Renal pelvis (tissue), 12 donors: Measurements from ENCODE around the gene COX19. TPM values are rescaled to one million over a fixed set of nuclear protein-coding genes. Genes with fewer than 3 reads are reported as not detected.

ENCODE experiments used
- DNase-seq: peaks from one replicate; pipeline ENCODE4 v3.0.0-alpha.2; 2013
- long read RNA-seq, 16 experiments: transcript quantifications; one replicate each; lab custom pipeline, GENCODE V29; 2026
- polyA plus RNA-seq, 3 donors: library from polyadenylated mRNA; unstranded; fragments of 120-200 nt; gene quantifications; one replicate each; pipeline ENCODE4 v1.2.1, GENCODE V29; 2013; ENCODE audit not compliant: insufficient read length in 3 of 3

Gene COX19, protein sequence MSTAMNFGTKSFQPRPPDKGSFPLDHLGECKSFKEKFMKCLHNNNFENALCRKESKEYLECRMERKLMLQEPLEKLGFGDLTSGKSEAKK
- 10 to 100 TPM; 10.5 to 17.3 (median 16.3) TPM for polyA plus RNA-seq
- long read RNA-seq, donor 1, transcript COX19-201 (3 exons, 3,666 nt) = major isoform, 9 of 12 reads
- long read RNA-seq, donor 1, partial matches to known transcripts = 0 of 12 reads
- long read RNA-seq, donor 1, other reads (novel, unspliced or antisense) = 0 of 12 reads
- long read RNA-seq, donor 2, transcript COX19-201 (3 exons, 3,666 nt) = major isoform, 6 of 7 reads
- long read RNA-seq, donor 2, partial matches to known transcripts = 0 of 7 reads
- long read RNA-seq, donor 2, other reads (novel, unspliced or antisense) = 0 of 7 reads
- long read RNA-seq, donor 3, transcript COX19-201 (3 exons, 3,666 nt) = major isoform, 8 of 9 reads
- long read RNA-seq, donor 3, partial matches to known transcripts = 0 of 9 reads
- long read RNA-seq, donor 3, other reads (novel, unspliced or antisense) = 0 of 9 reads
- long read RNA-seq, donor 4, transcript COX19-201 (3 exons, 3,666 nt) = major isoform, 8 of 12 reads
- long read RNA-seq, donor 4, partial matches to known transcripts = 0 of 12 reads
- long read RNA-seq, donor 4, other reads (novel, unspliced or antisense) = 0 of 12 reads
- long read RNA-seq, donor 5, partial matches to known transcripts = 0 of 4 reads
- long read RNA-seq, donor 5, other reads (novel, unspliced or antisense) = 0 of 4 reads
- long read RNA-seq, donor 6, transcript COX19-201 (3 exons, 3,666 nt) = major isoform, 9 of 11 reads
- long read RNA-seq, donor 6, partial matches to known transcripts = 0 of 11 reads
- long read RNA-seq, donor 6, other reads (novel, unspliced or antisense) = 0 of 11 reads
- long read RNA-seq, donor 7, transcript COX19-201 (3 exons, 3,666 nt) = major isoform, 9 of 12 reads
- long read RNA-seq, donor 7, partial matches to known transcripts = 0 of 12 reads
- long read RNA-seq, donor 7, other reads (novel, unspliced or antisense) = 0 of 12 reads
- long read RNA-seq, donor 8, partial matches to known transcripts = 0 of 3 reads
- long read RNA-seq, donor 8, other reads (novel, unspliced or antisense) = 0 of 3 reads
- long read RNA-seq, donor 9, transcript COX19-203 (2 exons, 714 nt) = major isoform, 5 of 10 reads
- long read RNA-seq, donor 9, transcript COX19-201 (3 exons, 3,666 nt) = major isoform, 5 of 10 reads
- long read RNA-seq, donor 9, partial matches to known transcripts = 0 of 10 reads
- long read RNA-seq, donor 9, other reads (novel, unspliced or antisense) = 0 of 10 reads
- long read RNA-seq, donor 10, transcript COX19-201 (3 exons, 3,666 nt) = major isoform, 11 of 13 reads
- long read RNA-seq, donor 10, partial matches to known transcripts = 0 of 13 reads
- long read RNA-seq, donor 10, other reads (novel, unspliced or antisense) = 0 of 13 reads
- long read RNA-seq, donor 11, transcript COX19-201 (3 exons, 3,666 nt) = major isoform, 6 of 6 reads
- long read RNA-seq, donor 11, partial matches to known transcripts = 0 of 6 reads
- long read RNA-seq, donor 11, other reads (novel, unspliced or antisense) = 0 of 6 reads
- long read RNA-seq, donor 12, transcript COX19-201 (3 exons, 3,666 nt) = major isoform, 12 of 16 reads
- long read RNA-seq, donor 12, partial matches to known transcripts = 0 of 16 reads
- long read RNA-seq, donor 12, other reads (novel, unspliced or antisense) = 0 of 16 reads
- long read RNA-seq, donor 13, transcript COX19-203 (2 exons, 714 nt) = major isoform, 5 of 8 reads
- long read RNA-seq, donor 13, partial matches to known transcripts = 0 of 8 reads
- long read RNA-seq, donor 13, other reads (novel, unspliced or antisense) = 0 of 8 reads
- long read RNA-seq, donor 14, transcript COX19-203 (2 exons, 714 nt) = minor isoform, 6 of 16 reads
- long read RNA-seq, donor 14, transcript COX19-201 (3 exons, 3,666 nt) = major isoform, 10 of 16 reads
- long read RNA-seq, donor 14, partial matches to known transcripts = 0 of 16 reads
- long read RNA-seq, donor 14, other reads (novel, unspliced or antisense) = 0 of 16 reads
- long read RNA-seq, donor 15, transcript COX19-201 (3 exons, 3,666 nt) = major isoform, 12 of 15 reads
- long read RNA-seq, donor 15, partial matches to known transcripts = 0 of 15 reads
- long read RNA-seq, donor 15, other reads (novel, unspliced or antisense) = 0 of 15 reads
- long read RNA-seq, donor 16, transcript COX19-203 (2 exons, 714 nt) = minor isoform, 5 of 16 reads
- long read RNA-seq, donor 16, transcript COX19-201 (3 exons, 3,666 nt) = major isoform, 11 of 16 reads
- long read RNA-seq, donor 16, partial matches to known transcripts = 0 of 16 reads
- long read RNA-seq, donor 16, other reads (novel, unspliced or antisense) = 0 of 16 reads

DNA sequence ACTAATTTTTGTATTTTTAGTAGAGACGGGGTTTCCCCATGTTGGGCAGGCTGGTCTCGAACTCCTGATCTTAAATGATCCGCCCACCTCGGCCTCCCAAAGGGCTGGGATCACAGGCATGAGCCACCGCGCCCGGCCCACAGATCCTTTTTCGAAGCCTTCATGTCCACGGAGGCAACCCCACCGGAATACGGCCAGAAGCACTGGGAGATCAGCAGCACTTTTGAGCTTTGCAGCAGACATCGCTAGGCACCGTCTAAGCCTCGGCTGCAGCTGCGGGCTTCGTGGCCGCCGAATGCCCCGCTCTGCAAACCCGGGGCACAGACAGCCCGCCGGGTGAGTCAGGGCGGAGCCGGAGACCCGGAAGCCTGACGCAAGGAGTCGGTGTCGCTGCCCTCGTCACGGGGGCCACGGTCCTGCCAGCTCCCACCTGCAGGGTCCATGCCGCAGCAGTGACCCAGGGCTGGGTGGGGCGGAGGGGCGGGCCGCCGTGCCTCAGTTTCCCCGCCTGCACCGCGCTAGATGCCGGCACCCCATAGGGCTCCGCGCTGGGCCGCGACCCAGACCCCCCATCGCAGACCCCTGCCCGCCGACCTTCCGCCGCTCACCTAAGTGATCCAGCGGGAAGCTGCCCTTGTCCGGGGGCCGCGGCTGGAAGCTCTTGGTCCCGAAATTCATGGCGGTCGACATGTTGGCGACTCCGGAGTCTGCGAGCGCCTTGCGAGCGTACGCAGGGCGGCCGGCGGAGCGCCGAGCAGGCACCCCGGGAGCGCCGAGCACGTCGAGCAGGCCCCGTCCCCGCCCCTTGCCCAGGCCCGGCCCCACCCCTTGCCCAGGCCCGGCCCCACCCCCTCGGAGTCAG lies at the start of gene COX19:
Gene COX19, minus strand, starts transcription at position 730 of the 862 bp plus-strand sequence. Its CDS starts 40 bp downstream, at position 690.
- peak; percentile 85 for DNase-seq

DNA sequence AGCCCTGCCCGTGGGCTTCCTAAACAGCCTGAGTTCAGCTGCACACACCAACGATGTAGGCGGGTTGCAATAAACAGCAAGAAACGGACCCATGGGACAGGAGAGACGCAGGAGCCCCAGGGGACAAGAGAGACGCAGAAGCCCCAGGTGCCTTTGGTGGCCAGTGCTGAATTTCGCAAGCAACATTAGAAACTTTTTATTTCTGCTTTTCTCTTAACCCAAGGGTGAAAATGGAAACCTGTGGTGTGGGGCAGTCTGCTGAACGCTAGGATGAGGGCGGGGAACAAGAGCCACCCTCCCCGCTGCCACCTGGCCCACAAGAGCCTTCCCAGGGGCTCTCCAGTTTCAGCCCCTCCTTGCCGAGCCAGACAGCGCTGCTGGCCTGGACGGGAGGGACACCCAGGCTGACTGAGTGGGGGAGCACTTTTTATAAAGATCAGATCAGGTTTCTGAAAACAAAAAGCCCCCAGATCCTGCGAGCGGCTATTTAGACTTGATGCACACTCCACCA lies 49.0 kb upstream of the COX19 start:
- DNase-seq = peak; percentile 64

- no peak for DNase-seq
Observed at GRCh38 chr7:1022801-1023465, 47.6 kb upstream of the COX19 start.

DNA sequence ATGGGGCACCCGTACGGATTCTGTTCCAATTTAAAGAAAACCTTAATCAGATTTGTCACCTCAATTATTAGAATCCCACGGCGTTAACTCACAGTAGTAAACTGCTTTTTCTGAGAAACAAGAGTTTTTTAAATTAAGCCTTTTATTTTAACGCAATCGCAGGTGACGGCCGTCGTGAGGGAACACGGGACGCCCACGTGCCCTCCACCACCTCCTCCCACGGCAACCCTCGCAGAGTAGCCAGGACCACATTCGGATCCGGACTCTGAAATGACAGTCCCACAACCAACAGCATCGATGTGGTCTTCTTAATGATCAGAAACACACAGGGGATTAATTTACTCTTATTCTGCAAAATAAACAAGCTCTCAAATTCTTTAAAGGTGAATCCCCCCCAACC lies 47.0 kb upstream of the COX19 start:
- DNase-seq = no peak

DNA sequence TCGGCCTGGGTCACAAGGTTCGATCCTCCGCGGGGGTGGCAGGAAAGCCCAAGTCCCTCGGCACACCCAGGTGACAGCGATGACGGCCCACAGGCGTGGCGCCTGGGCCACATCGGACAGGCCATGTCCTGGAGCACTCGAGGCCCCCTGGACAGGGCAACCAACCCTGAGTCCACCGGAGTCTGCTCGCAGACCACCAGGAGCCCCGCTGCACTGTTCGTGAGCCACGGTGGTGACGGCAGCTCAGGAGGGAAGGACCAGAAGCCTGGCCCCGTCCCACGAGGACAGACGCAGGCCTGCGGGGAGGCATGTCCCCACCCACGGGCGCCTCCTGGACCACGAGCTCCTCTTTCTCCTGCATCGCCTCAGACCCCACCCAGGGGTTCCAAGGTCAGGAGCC lies 46.6 kb upstream of the COX19 start:
- DNase-seq = no peak

GRCh38 chr7:1021366-1021765 lies 46.0 kb upstream of the COX19 start:
- DNase-seq = no peak

GRCh38 chr7:1020849-1021251 lies 45.5 kb upstream of the COX19 start:
- DNase-seq = no peak

GRCh38 chr7:1019789-1020610 lies 44.7 kb upstream of the COX19 start:
- DNase-seq = no peak

- no peak for DNase-seq
Observed at GRCh38 chr7:1019255-1019785, 44.0 kb upstream of the COX19 start.

GRCh38 chr7:1018334-1018695 lies 43.0 kb upstream of the COX19 start:
- DNase-seq = no peak

DNA sequence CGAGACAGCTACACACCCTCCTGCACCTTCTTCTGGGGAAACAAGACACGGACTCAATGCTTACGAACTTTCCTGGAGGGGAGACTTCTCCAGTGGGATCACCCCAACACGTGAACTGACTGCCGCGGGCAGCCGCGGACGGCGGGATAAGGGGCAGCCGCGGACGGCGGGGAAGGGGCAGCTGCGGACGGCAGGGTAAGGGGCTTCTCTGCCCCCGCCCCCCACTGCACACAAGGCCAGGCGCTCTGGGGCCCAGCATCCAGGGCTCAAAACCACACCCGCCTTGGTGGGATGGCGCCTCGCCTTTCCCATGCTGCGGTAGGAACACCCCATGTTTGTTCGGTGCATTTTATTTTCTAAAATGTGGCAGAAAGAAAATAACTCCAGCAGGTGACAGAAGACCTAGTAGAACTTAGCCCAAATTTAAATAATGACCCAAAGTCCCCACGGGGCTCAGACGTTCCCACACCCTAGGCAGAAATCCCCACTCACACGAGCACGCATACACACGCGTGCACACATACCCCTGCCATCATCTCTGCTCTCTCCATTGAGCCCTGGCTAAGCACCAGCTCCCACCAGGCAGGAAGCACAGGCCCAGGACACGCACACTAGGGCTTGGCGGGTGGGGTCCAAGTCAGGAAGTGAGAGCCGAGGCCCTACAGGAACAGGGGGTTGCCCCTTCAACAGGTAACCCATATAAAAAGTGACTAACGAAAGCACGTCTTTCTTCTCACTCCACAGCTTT lies 42.4 kb upstream of the COX19 start:
- no peak for DNase-seq

DNA sequence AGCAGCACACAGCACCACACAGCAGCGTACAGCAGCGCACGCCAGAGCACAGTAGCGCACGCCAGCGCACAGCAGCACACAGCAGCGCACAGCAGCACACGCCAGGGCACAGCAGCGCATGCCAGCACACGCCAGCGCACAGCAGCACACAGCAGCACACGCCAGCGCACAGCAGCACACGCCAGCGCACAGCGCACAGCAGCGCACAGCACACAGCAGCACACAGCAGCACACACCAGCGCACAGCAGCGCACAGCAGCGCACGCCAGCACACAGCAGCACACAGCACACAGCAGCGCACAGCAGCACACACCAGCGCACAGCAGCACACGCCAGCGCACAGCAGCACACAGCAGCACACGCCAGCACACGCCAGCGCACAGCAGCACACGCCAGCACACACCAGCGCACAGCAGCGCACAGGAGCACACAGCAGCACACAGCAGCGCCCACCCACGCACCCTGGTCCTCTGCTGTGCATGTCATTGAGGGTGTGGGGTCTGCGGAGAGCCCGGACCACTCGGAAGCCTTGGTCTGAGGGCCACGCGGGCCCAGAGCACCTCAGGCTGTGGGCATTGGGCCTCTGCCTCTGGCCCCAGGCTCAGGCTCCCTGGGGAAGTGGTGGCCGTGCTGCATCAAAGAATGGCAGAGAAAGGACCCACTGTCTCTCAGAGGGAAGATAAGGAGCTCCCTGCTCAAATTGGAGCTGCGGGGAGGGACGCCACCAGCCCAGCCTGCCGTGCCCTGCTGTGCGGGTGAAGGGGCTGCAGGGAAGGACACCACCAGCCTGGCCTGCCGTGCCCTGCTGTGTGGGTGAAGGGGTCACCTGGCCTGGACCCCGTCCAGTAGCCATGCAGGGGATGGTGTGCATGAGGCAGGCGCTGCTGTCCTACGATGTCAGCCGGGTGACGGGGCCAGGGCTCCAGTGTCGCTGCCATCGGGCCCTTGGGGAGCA lies 41.5 kb upstream of the COX19 start:
- no peak for DNase-seq

GRCh38 chr7:1015196-1016121 lies 40.1 kb upstream of the COX19 start:
- DNase-seq = no peak
